Epithelial cell of proximal tubule (primary cell): Measurements from ENCODE around the gene PEAK3. TPM values are rescaled to one million over a fixed set of nuclear protein-coding genes. Genes with fewer than 3 reads are reported as not detected.

Source experiments
- DNase-seq: peaks from one replicate; pipeline ENCODE4 v3.0.0-alpha.2; 2011; ENCODE audit warnings: low read depth
- H3K4me3 ChIP-seq: 2 replicates; pipeline ENCODE4 v1.5.1; 2011; ENCODE audit warnings: low read depth, mild to moderate bottlenecking, low read length
- total RNA-seq: library from RNA; depleted of rRNA; stranded (reverse); fragments of >200 nt; gene quantifications from 2 replicates; pipeline ENCODE4 v1.2.3, GENCODE V29; 2015
- TF ChIP-seq, protein P1 (sequence below): conservative IDR thresholded peaks from 2 replicates; pipeline ENCODE4 v1.5.1; 2012; ENCODE audit warnings: low read depth, mild to moderate bottlenecking, low read length

The PEAK3 gene
- total RNA-seq, 1 donor from 2014 or later: not detected

GRCh38 chr19:2274185-2274711, 7.7 kb downstream of the PEAK3 start:
- DNase-seq: no peak
- H3K4me3 ChIP-seq: no peak overlapping the region
- TF ChIP-seq, protein P1, sequence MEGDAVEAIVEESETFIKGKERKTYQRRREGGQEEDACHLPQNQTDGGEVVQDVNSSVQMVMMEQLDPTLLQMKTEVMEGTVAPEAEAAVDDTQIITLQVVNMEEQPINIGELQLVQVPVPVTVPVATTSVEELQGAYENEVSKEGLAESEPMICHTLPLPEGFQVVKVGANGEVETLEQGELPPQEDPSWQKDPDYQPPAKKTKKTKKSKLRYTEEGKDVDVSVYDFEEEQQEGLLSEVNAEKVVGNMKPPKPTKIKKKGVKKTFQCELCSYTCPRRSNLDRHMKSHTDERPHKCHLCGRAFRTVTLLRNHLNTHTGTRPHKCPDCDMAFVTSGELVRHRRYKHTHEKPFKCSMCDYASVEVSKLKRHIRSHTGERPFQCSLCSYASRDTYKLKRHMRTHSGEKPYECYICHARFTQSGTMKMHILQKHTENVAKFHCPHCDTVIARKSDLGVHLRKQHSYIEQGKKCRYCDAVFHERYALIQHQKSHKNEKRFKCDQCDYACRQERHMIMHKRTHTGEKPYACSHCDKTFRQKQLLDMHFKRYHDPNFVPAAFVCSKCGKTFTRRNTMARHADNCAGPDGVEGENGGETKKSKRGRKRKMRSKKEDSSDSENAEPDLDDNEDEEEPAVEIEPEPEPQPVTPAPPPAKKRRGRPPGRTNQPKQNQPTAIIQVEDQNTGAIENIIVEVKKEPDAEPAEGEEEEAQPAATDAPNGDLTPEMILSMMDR: no peak

- H3K4me3 ChIP-seq: peak overlapping the region; percentile 29
- DNase-seq: no peak
- TF ChIP-seq, protein P1: peak; percentile 81
These were observed 8.4 kb downstream of the PEAK3 start for GRCh38 chr19:2273356-2274184.

GRCh38 chr19:2271234-2272103, 10.5 kb downstream of the PEAK3 start:
- H3K4me3 ChIP-seq: peak overlapping the region; percentile 99
- no peak for DNase-seq
- TF ChIP-seq, protein P1: no peak

GRCh38 chr19:2270423-2271233, 11.3 kb downstream of the PEAK3 start:
- DNase-seq: no peak
- H3K4me3 ChIP-seq: peak overlapping the region; percentile 99
- TF ChIP-seq, protein P1: no peak

GRCh38 chr19:2270157-2270422, 11.9 kb downstream of the PEAK3 start:
- H3K4me3 ChIP-seq: peak overlapping the region; percentile 99
- TF ChIP-seq, protein P1: no peak

More at GRCh38 chr19:2270157-2270422, 11.9 kb downstream of the PEAK3 start:
- DNase-seq: no peak
